ENCODE measurements around the gene RBM19. TPM values are rescaled to one million over a fixed set of nuclear protein-coding genes. Genes with fewer than 3 reads are reported as not detected.

RBM19 gene
- total RNA-seq, 1 donor from 2014 or later = 31.1 TPM

- no peak overlapping the region for H3K4me3 Mint-ChIP-seq (ENCODE audit: unreplicated experiment)
- TF ChIP-seq CTCF (IDR thresholded peaks at IDR 0.05) = no peak
Observed at GRCh38 chr12:113900716-113901115, 65.4 kb downstream of the RBM19 start.

GRCh38 chr12:113899561-113900471 is 66.3 kb downstream of the RBM19 start:
- Mint-ChIP-seq H3K36me3 (ENCODE audit: unreplicated experiment) (peaks cover 3% of the 10 kb centered on the region), H3K9me3 (ENCODE audit: unreplicated experiment) (no peaks in the 10 kb centered on the region), H3K4me1 (ENCODE audit: unreplicated experiment) (no peaks in the 10 kb centered on the region), H3K27me3 (ENCODE audit: unreplicated experiment) (no peaks in the 10 kb centered on the region), H3K4me3 (ENCODE audit: unreplicated experiment) (no peak overlapping the region), H3K27ac (ENCODE audit: unreplicated experiment) (no peak overlapping the region)
- DNase-seq (ENCODE audit: extremely low spot score, unreplicated experiment) = no peak
- TF ChIP-seq CTCF (IDR thresholded peaks at IDR 0.05) = no peak

More at GRCh38 chr12:113900716-113901115, 65.4 kb downstream of the RBM19 start:
- no peak for DNase-seq (ENCODE audit: extremely low spot score, unreplicated experiment)
- Mint-ChIP-seq H3K36me3 (ENCODE audit: unreplicated experiment) (peaks cover 3% of the 10 kb centered on the region), H3K27me3 (ENCODE audit: unreplicated experiment) (no peaks in the 10 kb centered on the region), H3K4me1 (ENCODE audit: unreplicated experiment) (no peaks in the 10 kb centered on the region), H3K9me3 (ENCODE audit: unreplicated experiment) (peaks cover 1% of the 10 kb centered on the region), H3K27ac (ENCODE audit: unreplicated experiment) (no peak overlapping the region)

- no peak for TF ChIP-seq CTCF (IDR thresholded peaks at IDR 0.05)
- no peaks in the 10 kb centered on the region for H3K4me1 Mint-ChIP-seq (ENCODE audit: unreplicated experiment)
- H3K27ac Mint-ChIP-seq (ENCODE audit: unreplicated experiment) = no peak overlapping the region
- H3K27me3 Mint-ChIP-seq (ENCODE audit: unreplicated experiment) = no peaks in the 10 kb centered on the region
- no peak overlapping the region for H3K4me3 Mint-ChIP-seq (ENCODE audit: unreplicated experiment)
- H3K9me3 Mint-ChIP-seq (ENCODE audit: unreplicated experiment) = no peaks in the 10 kb centered on the region
- no peak for DNase-seq (ENCODE audit: extremely low spot score, unreplicated experiment)
- peaks cover 4% of the 10 kb centered on the region for H3K36me3 Mint-ChIP-seq (ENCODE audit: unreplicated experiment)
Observed at GRCh38 chr12:113899042-113899560, 67.0 kb downstream of the RBM19 start.

GRCh38 chr12:113898466-113898865 is 67.7 kb downstream of the RBM19 start:
- H3K36me3 Mint-ChIP-seq (ENCODE audit: unreplicated experiment) = peaks cover 3% of the 10 kb centered on the region
- H3K4me3 Mint-ChIP-seq (ENCODE audit: unreplicated experiment) = no peak overlapping the region
- no peak for DNase-seq (ENCODE audit: extremely low spot score, unreplicated experiment)
- no peaks in the 10 kb centered on the region for H3K9me3 Mint-ChIP-seq (ENCODE audit: unreplicated experiment)
- no peak overlapping the region for H3K27ac Mint-ChIP-seq (ENCODE audit: unreplicated experiment)
- no peak for TF ChIP-seq CTCF (IDR thresholded peaks at IDR 0.05)
- H3K27me3 Mint-ChIP-seq (ENCODE audit: unreplicated experiment) = no peaks in the 10 kb centered on the region
- H3K4me1 Mint-ChIP-seq (ENCODE audit: unreplicated experiment) = no peaks in the 10 kb centered on the region

GRCh38 chr12:113897406-113897805 is 68.7 kb downstream of the RBM19 start:
- TF ChIP-seq CTCF (IDR thresholded peaks at IDR 0.05) = no peak
- H3K4me1 Mint-ChIP-seq (ENCODE audit: unreplicated experiment) = peaks cover 1% of the 10 kb centered on the region
- H3K27me3 Mint-ChIP-seq (ENCODE audit: unreplicated experiment) = no peaks in the 10 kb centered on the region
- H3K9me3 Mint-ChIP-seq (ENCODE audit: unreplicated experiment) = no peaks in the 10 kb centered on the region
- no peak overlapping the region for H3K4me3 Mint-ChIP-seq (ENCODE audit: unreplicated experiment)
- H3K27ac Mint-ChIP-seq (ENCODE audit: unreplicated experiment) = no peak overlapping the region
- H3K36me3 Mint-ChIP-seq (ENCODE audit: unreplicated experiment) = peaks cover 5% of the 10 kb centered on the region
- DNase-seq (ENCODE audit: extremely low spot score, unreplicated experiment) = no peak

Measured in osteocyte (in vitro differentiated cells).